Measurements from ENCODE around the gene ADAMTS10. TPM values are rescaled to one million over a fixed set of nuclear protein-coding genes. Genes with fewer than 3 reads are reported as not detected.
A peak's percentile ranks its signal among the peaks of the same experiment; 100 is the strongest.

ADAMTS10 gene
- total and polyA plus RNA-seq, 2 of the 8 experiments (the other 6 are each of a cell fraction or from before 2014, with no cell fraction given) = 6.9 to 17.4 TPM

- no peak for TF ChIP-seq SP4 (IDR thresholded peaks at IDR 0.05; ENCODE audit: low read length)
- TF ChIP-seq CEBPB (IDR thresholded peaks at IDR 0.05; ENCODE audit: low read depth, low read length) = no peak
- no peak for TF ChIP-seq SIX5 (IDR thresholded peaks at IDR 0.05; ENCODE audit: low read depth, low read length)
- TF ChIP-seq CHD1 (IDR thresholded peaks at IDR 0.05; ENCODE audit: low read depth, low read length) = no peak
- no peak for TF ChIP-seq TAF1 (IDR thresholded peaks at IDR 0.05; ENCODE audit: low read depth, low read length)
- no peak for TF ChIP-seq ATF2 (IDR thresholded peaks at IDR 0.05; ENCODE audit: low read length)
- TF ChIP-seq MAFK (IDR thresholded peaks at IDR 0.05; ENCODE audit: low read depth, low read length) = no peak
- TF ChIP-seq KDM1A (IDR thresholded peaks at IDR 0.05; ENCODE audit: borderline replicate concordance, low read length) = no peak
- no peak for TF ChIP-seq POU5F1 (IDR thresholded peaks at IDR 0.05; ENCODE audit: low read depth, low read length)
- no peak for TF ChIP-seq BACH1 (IDR thresholded peaks at IDR 0.05; ENCODE audit: low read length)
- no peak for TF ChIP-seq EZH2 (IDR thresholded peaks at IDR 0.05; ENCODE audit: low read depth, low read length, severe bottlenecking)
- no peak for TF ChIP-seq BCL11A (IDR thresholded peaks at IDR 0.05; ENCODE audit: low read depth in 2 of 2, low read length in 2 of 2)
- no peak for FAIRE-seq
- Histone ChIP-seq H3K9me3 (ENCODE audit: insufficient read depth in 2 of 2, low read depth in 1 of 2, low read length in 1 of 2) (no peaks in the 10 kb centered on the region), H3K23ac (ENCODE audit: insufficient read length) (no peak overlapping the region), H4K20me1 (replicated peaks in 1 of 2; ENCODE audit: control insufficient read depth in 1 of 2, insufficient read depth in 2 of 2, low read length in 2 of 2) (no peaks in the 10 kb centered on the region), H2BK20ac (ENCODE audit: low read length) (0 out of 2 replicates have a peak overlapping the region, but pooled peaks have one; percentile 61), H3K27ac (ENCODE audit: low read depth, low read length) (no peak overlapping the region), H3K18ac (ENCODE audit: extremely low read depth, low read length) (no peak overlapping the region), H3K23me2 (ENCODE audit: low read depth, low read length) (peaks cover 4% of the 10 kb centered on the region), H2AK5ac (ENCODE audit: low read depth, low read length) (0 out of 2 replicates have a peak overlapping the region, but pooled peaks have one; percentile 3), H3K9ac (replicated peaks in 1 of 4; ENCODE audit: extremely low read depth in 1 of 4, low read depth in 3 of 4, low read length in 3 of 4) (no peak overlapping the region), H3K56ac (replicated peaks; ENCODE audit: insufficient read length, low read depth, low read length) (no peak overlapping the region), H3K4me1 (replicated peaks in 1 of 4; ENCODE audit: control insufficient read depth in 3 of 4, insufficient read depth in 4 of 4, low read length in 3 of 4) (peaks cover 2 to 9% (median 6%) of the 10 kb centered on the region in 4 experiments), H3K14ac (ENCODE audit: insufficient read length) (no peak overlapping the region), H3K27me3 (replicated peaks in 1 of 4; ENCODE audit: control insufficient read depth in 3 of 4, extremely low read depth in 1 of 4, insufficient read depth in 3 of 4, low read length in 3 of 4) (no peaks in the 10 kb centered on the region), H3K79me1 (ENCODE audit: low read depth, low read length) (no peaks in the 10 kb centered on the region), H2BK15ac (ENCODE audit: low read length) (peak overlapping the region; percentile 61; the same call in 1 of the 2 replicates), H2BK120ac (replicated peaks; ENCODE audit: low read depth, low read length) (no peak overlapping the region), H4K8ac (ENCODE audit: extremely low read depth, insufficient read depth, low read length) (no peak overlapping the region), H4K91ac (replicated peaks; ENCODE audit: insufficient read length, low read length) (no peak overlapping the region), H3K36me3 (ENCODE audit: control insufficient read depth in 2 of 4, insufficient read depth in 4 of 4, low read length in 3 of 4) (no peaks in the 10 kb centered on the region), H2BK5ac (ENCODE audit: low read depth, low read length) (no peak overlapping the region), H3K4ac (replicated peaks; ENCODE audit: insufficient read length, low read depth, low read length) (no peak overlapping the region), H3K4me2 (ENCODE audit: insufficient read depth in 1 of 2, low read depth in 2 of 2, low read length in 2 of 2) (no peak overlapping the region), H2BK12ac (ENCODE audit: low read depth, low read length) (peak overlapping the region; percentile 81; the same call in 1 of the 2 replicates), H3K4me3 (ENCODE audit: extremely low read depth in 1 of 4, insufficient read depth in 2 of 4, low read depth in 3 of 4, low read length in 4 of 4) (no peak overlapping the region), H3K79me2 (ENCODE audit: control insufficient read depth in 1 of 2, insufficient read depth in 2 of 2, low read length in 2 of 2) (peaks cover 0 to 3% of the 10 kb centered on the region in 2 experiments; a peak in 1 of 4 replicates), H4K5ac (ENCODE audit: insufficient read length, low read depth, low read length) (no peak overlapping the region), H2AFZ (ENCODE audit: low read length) (no peak overlapping the region)
- POLR2A ChIA-PET (ENCODE audit: partially characterized antibody) = interaction anchor here (2.0 to 2.9 kb wide), 2 partner anchors 12 to 22 kb away, joined by 8 to 15 read pairs; no protein-coding TSS in a partner anchor
- CTCF ChIA-PET (ENCODE audit: partially characterized antibody) = interaction anchor here (0.7 to 6.0 kb wide), 18 partner anchors 10 to 71 kb away, joined by 3 to 26 read pairs (median 4); partner anchors contain the start of gene NFILZ
- DNase-seq (ENCODE audit: low read depth in 1 of 2, low spot score in 2 of 2) = no peak
- WGBS, 2 experiments (ENCODE audit: extremely low coverage in 1 of 2, insufficient coverage in 1 of 2, insufficient read length in 1 of 2, insufficient replicate concordance in 2 of 2, low coverage in 1 of 2, low lambda C conversion rate in 2 of 2, missing lambda C conversion rate in 1 of 2) = 94% methylated on average over 6 of the region's 6 CpGs; no CpG with 5 or more reads in 1 of the 2 experiments
Measured at GRCh38 chr19:8615024-8615423, 4.5 kb upstream of the ADAMTS10 start.
